Heart left ventricle (tissue), 13 donors: ENCODE data around the gene LAMTOR1.

Source experiments
- CTCF ChIP-seq, 12 donors: fragments of 200-600 bp; sonication (generic) in 4 of 12; IDR thresholded peaks; one replicate each; pipeline versions ENCODE4 v1.5.0 to v1.8.0; 2018 to 2022; ENCODE audit warnings: antibody characterized with exemption in 12 of 12, mild to moderate bottlenecking in 5 of 12
- POLR2A ChIP-seq, 2 donors: fragments of 450-650 bp; IDR thresholded peaks; one replicate each; pipeline ENCODE4 v1.6.1; 2017; ENCODE audit warnings: antibody characterized with exemption in 2 of 2, mild to moderate bottlenecking in 2 of 2, moderate library complexity in 2 of 2
- donor health status: ischemic (EF 13 %, LVEDD 7.1; RV severe dilation, severe dysfunction).
- donor health status: DM: no; HTN: yes; CAD: no.
- donor health status: DM: no; HTN: no; CAD: no.
- donor health status: ischemic (EF 25% LVEDD 6.9; RV normal size, moderate dysfunction).
- donor health status: ischemic (EF 25% LVEDD 5.7; RV mildly dilated, moderate dysfunction).
- donor health status: ischemic (EF 35%, LVEDD 5.7; RV mildly dilated, moderate dysfunction).
- donor health status: nonischemic (EF 11% LVEDD 7.7; RV severe dilation, severe dysfunction).
- donor health status: DM: yes; HTN: yes; CAD: no.
- donor health status: PGD.
- donor health status: ischemic (EF 29% LVEDD 5.4; RV normal size, mild dysfunction).
- donor health status: nonischemic (EF 23%, LVEDD 6.1; RV moderate dilation, normal function).

- TF ChIP-seq CTCF (IDR thresholded peaks at IDR 0.05) (no peak), POLR2A (IDR thresholded peaks at IDR 0.05) (no peak)
Observed at GRCh38 chr11:72079819-72080325, 23.2 kb downstream of the LAMTOR1 start.
